COLO668 (cell line): ENCODE results near the gene KRTAP5-8.
"Not testable (repeated sequence)": the region's sequence is repeated elsewhere in the genome, so short reads cannot be mapped to it uniquely, and the experiment has no call there.

Experiments used
- DNase-seq: peaks from one replicate; lab custom pipeline; 2025; ENCODE audit not compliant: unreplicated experiment; lab: John Stamatoyannopoulos, UW

The KRTAP5-8 gene, protein sequence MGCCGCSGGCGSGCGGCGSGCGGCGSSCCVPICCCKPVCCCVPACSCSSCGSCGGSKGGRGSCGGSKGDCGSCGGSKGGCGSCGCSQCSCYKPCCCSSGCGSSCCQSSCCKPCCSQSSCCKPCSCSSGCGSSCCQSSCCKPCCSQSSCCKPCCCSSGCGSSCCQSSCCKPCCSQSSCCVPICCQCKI

DNA sequence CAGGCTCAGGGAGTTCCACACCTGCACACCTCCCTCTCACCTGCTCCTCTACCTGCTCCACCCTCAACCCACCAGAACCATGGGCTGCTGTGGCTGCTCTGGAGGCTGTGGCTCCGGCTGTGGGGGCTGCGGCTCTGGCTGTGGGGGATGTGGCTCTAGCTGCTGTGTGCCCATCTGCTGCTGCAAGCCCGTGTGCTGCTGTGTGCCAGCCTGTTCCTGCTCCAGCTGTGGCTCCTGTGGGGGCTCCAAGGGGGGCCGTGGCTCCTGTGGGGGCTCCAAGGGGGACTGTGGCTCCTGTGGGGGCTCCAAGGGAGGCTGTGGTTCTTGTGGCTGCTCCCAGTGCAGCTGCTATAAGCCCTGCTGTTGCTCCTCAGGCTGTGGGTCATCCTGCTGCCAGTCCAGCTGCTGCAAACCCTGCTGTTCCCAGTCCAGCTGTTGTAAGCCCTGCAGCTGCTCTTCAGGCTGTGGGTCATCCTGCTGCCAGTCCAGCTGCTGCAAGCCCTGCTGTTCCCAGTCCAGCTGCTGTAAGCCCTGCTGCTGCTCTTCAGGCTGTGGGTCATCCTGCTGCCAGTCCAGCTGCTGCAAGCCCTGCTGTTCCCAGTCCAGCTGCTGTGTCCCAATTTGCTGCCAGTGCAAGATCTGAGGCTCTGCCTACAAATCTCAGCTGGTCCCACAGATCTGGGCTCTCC lies at the start of gene KRTAP5-8:
Gene KRTAP5-8, plus strand, starts transcription at position 49 of the 689 bp plus-strand sequence. Its CDS starts 31 bp downstream, at position 80.
- DNase-seq: not testable (repeated sequence)

DNA sequence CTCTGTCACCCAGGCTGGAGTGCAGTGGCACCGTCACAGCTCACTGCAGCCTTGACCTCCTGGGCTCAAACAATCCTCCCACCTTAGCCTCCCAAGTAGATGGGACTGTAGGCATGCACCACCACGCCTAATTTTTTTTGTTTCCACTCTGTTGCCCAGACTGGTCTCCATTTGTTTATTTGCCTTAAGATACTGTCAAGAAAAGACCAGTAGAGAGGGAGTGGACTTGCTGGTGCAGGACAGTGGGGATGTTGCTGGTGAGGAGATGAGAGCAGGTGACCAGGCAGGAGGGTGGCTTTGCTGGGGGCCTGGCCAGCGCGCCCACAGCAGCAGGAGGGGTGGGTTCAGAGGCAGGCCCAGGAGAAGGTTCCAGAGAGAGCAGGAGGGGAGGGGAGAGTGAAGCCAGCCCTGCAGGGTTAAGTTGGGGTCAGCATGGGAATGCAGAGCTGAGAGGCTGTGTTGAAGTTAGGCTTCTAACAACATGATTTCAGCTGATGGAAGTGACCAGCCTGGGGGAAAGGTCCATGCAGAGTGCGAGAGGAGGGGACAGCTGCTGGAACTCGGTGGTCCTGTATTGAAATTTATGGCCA lies 49.0 kb upstream of the KRTAP5-8 start:
- no peak for DNase-seq

GRCh38 chr11:71489311-71490043 lies 48.3 kb upstream of the KRTAP5-8 start:
- no peak for DNase-seq

DNA sequence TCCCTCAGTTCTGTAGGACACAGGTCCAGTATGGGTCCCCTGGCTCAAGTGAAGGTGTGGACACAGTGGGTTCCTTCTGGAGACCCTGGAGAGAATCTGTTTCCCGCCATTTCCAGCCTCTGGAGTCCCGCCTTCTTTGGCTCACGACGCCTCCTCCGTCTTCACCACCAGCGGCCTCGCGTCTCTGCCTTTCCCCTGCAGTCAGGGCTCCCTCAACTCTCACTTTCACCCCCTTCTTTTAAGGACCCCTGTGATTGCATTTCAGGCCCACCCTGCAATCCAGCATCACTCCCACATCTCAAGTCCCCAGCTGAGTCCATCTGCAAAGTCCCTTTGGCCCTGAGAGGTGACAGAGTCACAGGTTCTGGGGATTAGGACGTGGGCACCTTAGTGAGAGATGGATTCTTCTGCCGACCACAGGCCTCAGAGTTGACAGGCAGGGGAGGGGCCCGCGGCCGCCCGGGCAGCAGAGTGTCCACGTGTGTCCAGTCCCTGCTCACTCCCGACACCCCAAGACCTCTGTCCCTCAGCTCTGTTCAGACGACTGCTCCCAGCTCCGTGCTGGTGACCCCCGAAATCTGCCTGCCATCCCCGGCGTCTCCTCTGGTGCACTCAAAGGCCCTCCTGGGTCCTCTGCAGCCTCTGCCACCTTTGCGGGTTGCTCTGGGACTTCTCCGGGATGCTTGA lies 47.6 kb upstream of the KRTAP5-8 start:
- DNase-seq: no peak

GRCh38 chr11:71490731-71491390 lies 47.0 kb upstream of the KRTAP5-8 start:
- no peak for DNase-seq

DNA sequence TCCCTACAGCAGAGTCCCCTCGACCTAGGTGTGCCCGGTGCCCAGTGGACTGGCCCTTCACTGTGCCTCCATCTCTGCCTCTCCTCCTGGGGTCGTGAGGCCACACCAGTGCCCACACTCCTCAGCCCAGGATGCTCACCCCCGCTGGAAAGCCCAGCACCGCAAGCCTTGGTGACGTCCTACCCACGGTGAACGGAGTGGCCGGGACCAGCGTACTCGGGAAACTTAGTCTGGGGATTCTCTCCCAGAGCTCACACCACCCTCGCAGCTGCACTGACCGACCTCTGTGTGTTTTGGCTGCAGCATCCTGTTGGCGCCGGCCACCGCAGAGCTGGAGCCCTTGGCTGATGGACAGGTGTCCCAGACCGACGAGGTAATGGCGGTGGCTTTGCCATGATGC lies 46.3 kb upstream of the KRTAP5-8 start:
- DNase-seq: no peak

DNA sequence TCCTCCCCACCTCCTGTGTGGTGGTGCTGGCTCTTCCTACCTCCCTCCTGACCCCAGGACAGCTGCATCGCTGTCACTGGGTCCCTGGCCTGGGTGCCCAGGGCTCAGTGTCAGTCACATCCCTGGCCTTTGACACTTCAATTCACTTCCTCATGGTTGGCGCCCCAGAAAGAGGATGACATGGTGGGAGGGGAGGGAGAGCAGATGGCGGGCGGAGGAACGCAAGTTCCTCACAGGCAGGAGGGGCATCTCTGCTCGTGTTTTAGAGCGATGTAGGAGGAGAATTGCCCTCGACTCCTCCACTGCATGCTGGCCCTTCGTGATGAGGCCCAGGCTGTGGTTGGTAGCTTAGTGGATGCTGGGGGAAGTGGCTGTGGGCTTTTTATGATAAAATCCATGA lies 45.9 kb upstream of the KRTAP5-8 start:
- no peak for DNase-seq

GRCh38 chr11:71495286-71496230 lies 42.3 kb upstream of the KRTAP5-8 start:
- DNase-seq: no peak

GRCh38 chr11:71496421-71496820 lies 41.4 kb upstream of the KRTAP5-8 start:
- no peak for DNase-seq

- DNase-seq: no peak
Observed at GRCh38 chr11:71498091-71498490, 39.7 kb upstream of the KRTAP5-8 start.

DNA sequence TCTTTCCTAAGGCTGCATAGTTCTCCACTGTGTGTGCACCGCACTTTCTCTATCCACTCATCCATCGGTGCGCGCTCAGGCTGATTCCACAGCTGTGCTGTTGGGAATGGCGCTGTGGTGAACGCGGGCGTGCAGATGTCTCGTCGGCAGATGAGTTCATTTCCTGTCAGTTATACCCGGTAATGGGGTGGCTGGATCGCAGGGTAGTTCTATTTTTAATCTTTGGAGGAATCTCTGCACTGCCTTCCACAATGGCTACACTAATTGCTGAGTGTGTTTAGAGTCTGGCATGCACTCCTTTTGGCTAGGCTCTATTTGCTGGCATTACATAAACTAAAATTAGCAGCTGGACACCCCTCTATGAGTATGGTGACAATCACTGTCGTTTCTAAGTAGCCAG lies 38.7 kb upstream of the KRTAP5-8 start:
- DNase-seq: no peak

DNA sequence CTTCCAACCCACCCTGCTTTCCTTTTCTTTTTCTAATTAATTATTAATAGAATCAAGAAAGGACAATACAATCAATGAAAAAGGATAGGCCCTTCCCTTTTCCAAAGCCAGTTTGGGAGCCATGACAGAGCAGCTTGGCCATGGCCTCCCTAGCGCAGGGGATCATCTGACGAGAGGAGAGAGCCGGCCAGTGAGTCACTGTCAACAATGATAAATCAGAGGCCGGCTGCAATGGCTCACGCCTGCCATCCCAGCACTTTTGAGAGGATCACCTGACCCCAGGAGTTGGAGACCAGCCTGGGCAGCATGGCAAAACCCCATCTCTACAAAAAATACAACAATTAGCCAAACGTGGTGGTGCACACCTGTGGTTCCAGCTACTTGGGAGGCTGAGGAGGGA lies 38.3 kb upstream of the KRTAP5-8 start:
- no peak for DNase-seq

- DNase-seq: no peak
Observed at GRCh38 chr11:71500601-71501021, 37.2 kb upstream of the KRTAP5-8 start.

- no peak for DNase-seq
Observed at GRCh38 chr11:71501071-71501985, 36.5 kb upstream of the KRTAP5-8 start.

DNA sequence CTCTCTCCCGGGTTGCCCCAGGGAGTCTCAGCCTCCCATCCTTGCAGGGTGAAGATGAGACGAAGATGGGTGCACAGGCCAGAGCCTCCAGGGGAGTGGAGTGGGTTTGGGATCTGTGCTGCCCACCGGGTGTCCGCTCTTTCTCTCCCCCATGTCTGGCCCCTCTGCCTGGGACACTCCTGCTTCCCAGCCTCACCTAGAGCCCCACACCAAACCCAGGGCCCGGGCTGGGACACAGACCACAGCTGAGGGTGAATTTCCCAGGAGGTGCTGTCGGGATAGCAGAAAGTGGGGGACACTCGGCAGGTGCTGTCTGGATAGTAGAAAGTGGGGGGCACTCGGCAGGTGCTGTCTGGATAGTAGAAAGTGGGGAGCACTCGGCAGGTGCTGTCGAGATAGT lies 35.8 kb upstream of the KRTAP5-8 start:
- no peak for DNase-seq

GRCh38 chr11:71502871-71503435 lies 34.9 kb upstream of the KRTAP5-8 start:
- no peak for DNase-seq

DNA sequence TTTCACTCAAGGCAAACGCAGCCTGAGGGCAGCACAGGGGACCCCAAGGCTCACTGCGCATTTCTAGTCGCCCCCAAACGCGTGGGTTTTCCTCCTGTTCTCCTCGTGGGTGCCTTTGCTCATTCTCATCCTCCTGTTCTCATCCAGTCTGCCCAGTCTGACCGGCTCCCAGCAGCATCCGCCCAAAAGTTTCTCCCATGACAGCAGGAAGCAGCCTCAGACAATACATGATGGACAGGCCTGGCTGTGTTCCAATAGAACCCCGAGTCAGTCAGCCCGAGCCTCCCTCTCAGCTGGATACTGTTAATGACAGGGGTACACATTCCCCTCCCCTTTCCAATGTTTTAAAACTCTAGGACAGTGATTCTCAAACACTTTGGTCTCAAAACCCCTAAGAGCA lies 33.3 kb upstream of the KRTAP5-8 start:
- DNase-seq: no peak

- DNase-seq: no peak
Observed at GRCh38 chr11:71505001-71505400, 32.8 kb upstream of the KRTAP5-8 start.
